ENCODE data around the gene NUBPL. TPM values are rescaled to one million over a fixed set of nuclear protein-coding genes. Genes with fewer than 3 reads are reported as not detected.
"Not testable (repeated sequence)": the region's sequence is repeated elsewhere in the genome, so short reads cannot be mapped to it uniquely, and the experiment has no call there.

NUBPL gene
- polyA plus RNA-seq, 1 donor (not counting 4 experiments of a cell fraction or from before 2014, with no cell fraction given), result 18.8 TPM

- no peaks in the 10 kb centered on the region for H3K9me3 ChIP-seq (ENCODE audit: control insufficient read depth, low read depth, low read length)
- no peaks in the 10 kb centered on the region for H3K36me3 ChIP-seq (ENCODE audit: control insufficient read depth in 2 of 2, extremely low read depth in 1 of 2, insufficient read depth in 2 of 2, low read length in 2 of 2)
- H4K20me1 ChIP-seq (ENCODE audit: control insufficient read depth, extremely low read depth, insufficient read depth, low read length), result no peaks in the 10 kb centered on the region
- no peaks in the 10 kb centered on the region for H3K4me1 ChIP-seq (ENCODE audit: control insufficient read depth, extremely low read depth, insufficient read depth, low read length)
- H3K4me3 ChIP-seq (ENCODE audit: control insufficient read depth in 2 of 3, extremely low read depth in 1 of 3, insufficient read depth in 2 of 3, low read depth in 1 of 3, low read length in 3 of 3), result no peak overlapping the region
- H3K9me1 ChIP-seq (ENCODE audit: control insufficient read depth, extremely low read depth, insufficient read depth, low read length), result no peaks in the 10 kb centered on the region
- dilution Hi-C loops (cut with MboI; ENCODE audit: extremely low pct_ligation_motif_present, low sequenced_read_pairs), result no loop called here
- H3K79me2 ChIP-seq (ENCODE audit: control insufficient read depth, insufficient read depth, low read length), result no peaks in the 10 kb centered on the region
- FAIRE-seq (no peak), DNase-seq (ENCODE audit: low read depth, low spot score) (no peak)
- H3K27me3 ChIP-seq (ENCODE audit: control insufficient read depth, extremely low read depth, insufficient read depth, low read length), result no peaks in the 10 kb centered on the region
- H2AFZ ChIP-seq (ENCODE audit: control insufficient read depth, low read length), result no peak overlapping the region
- no peak for TF ChIP-seq CTCF (optimal IDR thresholded peaks at IDR 0.05 in 1 of 3, IDR thresholded peaks at IDR 0.05 in 1 of 3, conservative IDR thresholded peaks at IDR 0.05 in 1 of 3; ENCODE audit: extremely low read depth in 1 of 3, insufficient read depth in 2 of 3, low read length in 3 of 3)
- no peak for TF ChIP-seq EZH2 (IDR thresholded peaks at IDR 0.05; ENCODE audit: low read length)
- H3K27ac ChIP-seq (ENCODE audit: control insufficient read depth, insufficient read depth, low read length), result no peak overlapping the region
- no peak overlapping the region for H3K4me2 ChIP-seq (ENCODE audit: control insufficient read depth, extremely low read depth, insufficient read depth, low read depth, low read length)
- H3K9ac ChIP-seq (ENCODE audit: control insufficient read depth, extremely low read depth, insufficient read depth, low read length), result no peak overlapping the region
Measured at GRCh38 chr14:31855262-31855661, 294.1 kb downstream of the NUBPL start.

GRCh38 chr14:31856003-31856402 lies 294.8 kb downstream of the NUBPL start:
- H3K4me2 ChIP-seq (ENCODE audit: control insufficient read depth, extremely low read depth, insufficient read depth, low read depth, low read length); DNase-seq (ENCODE audit: low read depth, low spot score); H3K79me2 ChIP-seq (ENCODE audit: control insufficient read depth, insufficient read depth, low read length); H3K27ac ChIP-seq (ENCODE audit: control insufficient read depth, insufficient read depth, low read length); H3K9me3 ChIP-seq (ENCODE audit: control insufficient read depth, low read depth, low read length); H3K9ac ChIP-seq (ENCODE audit: control insufficient read depth, extremely low read depth, insufficient read depth, low read length); dilution Hi-C loops (cut with MboI; ENCODE audit: extremely low pct_ligation_motif_present, low sequenced_read_pairs); H2AFZ ChIP-seq (ENCODE audit: control insufficient read depth, low read length); H3K9me1 ChIP-seq (ENCODE audit: control insufficient read depth, extremely low read depth, insufficient read depth, low read length); H3K4me1 ChIP-seq (ENCODE audit: control insufficient read depth, extremely low read depth, insufficient read depth, low read length); FAIRE-seq; H3K4me3 ChIP-seq (ENCODE audit: control insufficient read depth in 2 of 3, extremely low read depth in 1 of 3, insufficient read depth in 2 of 3, low read depth in 1 of 3, low read length in 3 of 3); H3K36me3 ChIP-seq (ENCODE audit: control insufficient read depth in 2 of 2, extremely low read depth in 1 of 2, insufficient read depth in 2 of 2, low read length in 2 of 2); H4K20me1 ChIP-seq (ENCODE audit: control insufficient read depth, extremely low read depth, insufficient read depth, low read length); H3K27me3 ChIP-seq (ENCODE audit: control insufficient read depth, extremely low read depth, insufficient read depth, low read length): not testable (repeated sequence)

GRCh38 chr14:31858868-31859267 lies 297.7 kb downstream of the NUBPL start:
- Histone ChIP-seq H3K9ac (ENCODE audit: control insufficient read depth, extremely low read depth, insufficient read depth, low read length) (no peak overlapping the region), H3K27ac (ENCODE audit: control insufficient read depth, insufficient read depth, low read length) (no peak overlapping the region), H3K36me3 (ENCODE audit: control insufficient read depth in 2 of 2, extremely low read depth in 1 of 2, insufficient read depth in 2 of 2, low read length in 2 of 2) (no peaks in the 10 kb centered on the region), H3K4me1 (ENCODE audit: control insufficient read depth, extremely low read depth, insufficient read depth, low read length) (no peaks in the 10 kb centered on the region), H3K9me1 (ENCODE audit: control insufficient read depth, extremely low read depth, insufficient read depth, low read length) (no peaks in the 10 kb centered on the region), H3K4me3 (ENCODE audit: control insufficient read depth in 2 of 3, extremely low read depth in 1 of 3, insufficient read depth in 2 of 3, low read depth in 1 of 3, low read length in 3 of 3) (no peak overlapping the region), H3K27me3 (ENCODE audit: control insufficient read depth, extremely low read depth, insufficient read depth, low read length) (no peaks in the 10 kb centered on the region), H3K4me2 (ENCODE audit: control insufficient read depth, extremely low read depth, insufficient read depth, low read depth, low read length) (no peak overlapping the region), H3K9me3 (ENCODE audit: control insufficient read depth, low read depth, low read length) (no peaks in the 10 kb centered on the region), H4K20me1 (ENCODE audit: control insufficient read depth, extremely low read depth, insufficient read depth, low read length) (no peaks in the 10 kb centered on the region), H2AFZ (ENCODE audit: control insufficient read depth, low read length) (no peak overlapping the region), H3K79me2 (ENCODE audit: control insufficient read depth, insufficient read depth, low read length) (no peaks in the 10 kb centered on the region)
- dilution Hi-C loops (cut with MboI; ENCODE audit: extremely low pct_ligation_motif_present, low sequenced_read_pairs), result no loop called here
- no peak for DNase-seq (ENCODE audit: low read depth, low spot score)
- TF ChIP-seq EZH2 (IDR thresholded peaks at IDR 0.05; ENCODE audit: low read length), result no peak
- no peak for TF ChIP-seq CTCF (optimal IDR thresholded peaks at IDR 0.05 in 1 of 3, IDR thresholded peaks at IDR 0.05 in 1 of 3, conservative IDR thresholded peaks at IDR 0.05 in 1 of 3; ENCODE audit: extremely low read depth in 1 of 3, insufficient read depth in 2 of 3, low read length in 3 of 3)
- no peak for FAIRE-seq
